ENCODE measurements around the gene COL4A6.

DNA sequence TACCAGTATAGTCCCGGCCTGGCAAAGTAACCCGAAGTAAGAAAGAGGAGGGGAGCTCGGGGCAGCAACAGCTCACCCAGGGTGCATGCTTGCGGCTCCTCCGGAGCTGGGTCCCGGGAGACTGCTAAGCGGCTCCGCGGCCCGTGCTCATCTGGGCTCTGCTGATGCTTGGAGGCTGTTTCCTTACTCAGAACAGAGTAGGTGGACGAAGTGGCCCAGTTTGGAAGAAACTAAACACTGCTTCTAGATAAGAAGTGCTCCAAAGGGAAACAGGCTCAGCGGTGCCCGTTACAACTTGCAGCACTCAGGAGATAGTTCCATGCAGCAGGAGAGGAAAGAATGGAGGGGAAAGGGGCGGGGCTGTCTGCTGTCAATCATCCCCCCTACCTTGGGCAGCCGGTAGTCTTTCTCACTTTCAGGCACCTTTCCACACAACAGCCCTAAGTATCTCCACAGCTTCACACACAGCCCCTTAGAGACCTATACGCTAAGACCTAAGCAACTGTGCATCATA lies at the start of gene COL4A6:
- no peak for TF ChIP-seq SUZ12 (IDR thresholded peaks at IDR 0.05; ENCODE audit: extremely low read depth, insufficient read depth, insufficient read length)
- no peak for TF ChIP-seq ZNF274 (IDR thresholded peaks at IDR 0.05; ENCODE audit: low read depth, low read length)

Data from NT2/D1 (cell line).